HUDEP-2 (cell line): ENCODE data around the gene ATR.
"Not testable (repeated sequence)": the region's sequence is repeated elsewhere in the genome, so short reads cannot be mapped to it uniquely, and the experiment has no call there.

Experiments used
- DNase-seq, 76 experiments: peaks; one replicate each; lab custom pipeline; 2025; ENCODE audit not compliant: unreplicated experiment in 76 of 76; lab: John Stamatoyannopoulos, UW

ATR gene

DNA sequence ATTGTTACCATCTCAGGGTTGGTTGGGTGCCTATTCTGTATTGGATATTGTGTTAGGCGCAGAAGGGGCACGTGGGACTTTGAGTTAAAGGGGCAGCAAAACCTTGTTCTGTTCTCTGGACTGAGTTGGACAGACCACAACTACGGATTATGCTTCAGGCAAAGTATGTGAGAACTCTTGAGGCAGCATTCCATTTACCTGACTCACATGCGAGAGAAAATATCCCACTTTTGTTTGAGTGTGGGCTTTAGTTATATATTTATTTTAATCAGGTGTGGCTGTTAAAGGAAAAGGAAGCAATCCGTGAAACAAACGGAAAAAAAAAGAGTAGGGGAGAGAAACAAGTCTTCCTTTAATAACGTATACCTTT is 17.0 kb upstream of the ATR start:
- DNase-seq = no peak

- no peak for DNase-seq
Measured at GRCh38 chr3:142595141-142595540, 16.6 kb upstream of the ATR start.

DNA sequence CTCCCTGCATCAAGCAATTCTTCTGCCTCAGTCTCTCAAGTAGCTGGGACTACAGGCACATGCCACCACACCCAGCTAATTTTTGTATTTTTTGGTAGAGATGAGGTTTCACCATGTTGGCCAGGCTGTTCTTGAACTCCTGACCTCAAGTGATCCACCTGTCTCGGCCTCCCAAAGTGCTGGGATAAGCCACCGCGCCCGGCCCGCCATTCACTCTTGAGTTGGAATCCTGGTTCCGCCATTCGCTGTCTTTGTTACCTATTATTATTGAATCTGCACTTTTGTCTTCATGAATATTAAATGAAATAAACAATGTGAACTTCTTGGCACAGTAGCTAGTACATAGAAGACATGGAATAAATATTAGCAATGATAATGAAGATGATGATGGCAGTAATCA is 13.7 kb upstream of the ATR start:
- DNase-seq = not testable (repeated sequence)

- no peak for DNase-seq
Measured at GRCh38 chr3:142588703-142589102, 10.2 kb upstream of the ATR start.

GRCh38 chr3:142586803-142587406 is 8.4 kb upstream of the ATR start:
- peak in 38 of 76 experiments; percentile 5 to 67 (median 39) for DNase-seq

DNA sequence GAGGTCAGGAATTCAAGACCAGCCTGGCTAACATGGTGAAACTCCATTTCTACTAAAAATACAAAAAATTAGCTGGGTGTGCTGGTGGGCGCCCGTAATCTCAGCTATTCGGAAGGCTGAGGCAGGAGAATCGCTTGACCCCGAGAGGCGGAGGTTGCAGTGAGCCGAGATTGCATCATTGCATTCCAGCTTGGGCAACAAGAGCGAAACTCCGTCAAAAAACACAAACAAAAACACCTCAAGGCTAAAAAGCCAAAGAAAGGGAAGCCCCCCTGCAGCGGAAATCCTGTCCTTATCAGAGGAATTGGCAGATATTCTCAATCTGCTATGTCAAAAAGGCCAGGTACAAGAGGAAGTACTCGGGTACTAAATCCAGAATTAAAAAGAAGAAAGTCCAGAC is 2.5 kb upstream of the ATR start:
- DNase-seq = not testable (repeated sequence)

DNA sequence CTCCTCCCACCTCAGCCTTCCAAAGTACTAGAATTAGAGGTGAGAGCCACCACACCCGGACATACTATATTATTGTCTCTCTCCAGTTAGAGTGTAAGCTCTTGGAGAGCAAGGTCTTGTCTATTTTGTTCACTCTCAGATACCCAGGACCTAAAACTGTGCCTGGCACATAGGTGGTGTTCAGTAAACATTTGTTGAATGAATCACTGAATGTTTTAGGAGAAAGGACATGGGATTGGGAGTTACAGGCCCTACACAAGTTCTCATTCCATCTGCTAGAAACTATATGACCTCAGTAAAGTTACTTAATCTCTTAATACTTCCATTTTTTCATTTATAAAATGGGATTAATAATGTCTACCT is 1.5 kb upstream of the ATR start:
- no peak for DNase-seq

DNA sequence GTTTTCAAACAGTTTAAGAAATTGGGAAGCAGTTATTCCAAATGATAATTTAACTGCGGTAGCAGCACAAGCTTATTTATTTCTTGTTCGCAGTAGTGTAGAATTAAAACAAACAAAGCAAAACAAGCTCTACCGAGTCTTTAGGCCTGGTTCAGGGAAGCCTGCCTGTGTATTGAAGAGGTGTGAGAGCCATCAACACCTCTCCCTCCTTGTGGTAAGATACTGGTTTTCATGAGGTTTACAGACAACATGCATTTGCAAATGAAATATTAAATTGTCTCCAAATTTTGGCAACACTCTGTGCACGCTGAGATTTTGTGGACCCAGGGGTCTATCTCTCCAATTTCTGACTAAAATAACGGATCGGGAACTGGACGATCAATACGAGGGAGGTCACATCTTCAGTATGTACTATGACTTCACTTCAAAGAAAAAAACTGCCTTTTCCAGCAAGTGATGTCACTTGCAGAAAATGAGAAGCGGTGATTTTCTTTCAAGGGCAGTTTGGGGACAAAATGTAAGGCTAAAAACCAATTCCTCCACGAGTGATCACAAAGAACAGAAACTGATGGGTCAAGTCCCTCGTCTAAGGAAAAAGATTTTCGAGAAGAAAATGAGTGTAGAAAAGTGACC is 721 bp downstream of the ATR start:
- peak in 1 of 76 experiments; percentile 4 for DNase-seq

GRCh38 chr3:142576792-142577191 is 1.7 kb downstream of the ATR start:
- no peak for DNase-seq

DNA sequence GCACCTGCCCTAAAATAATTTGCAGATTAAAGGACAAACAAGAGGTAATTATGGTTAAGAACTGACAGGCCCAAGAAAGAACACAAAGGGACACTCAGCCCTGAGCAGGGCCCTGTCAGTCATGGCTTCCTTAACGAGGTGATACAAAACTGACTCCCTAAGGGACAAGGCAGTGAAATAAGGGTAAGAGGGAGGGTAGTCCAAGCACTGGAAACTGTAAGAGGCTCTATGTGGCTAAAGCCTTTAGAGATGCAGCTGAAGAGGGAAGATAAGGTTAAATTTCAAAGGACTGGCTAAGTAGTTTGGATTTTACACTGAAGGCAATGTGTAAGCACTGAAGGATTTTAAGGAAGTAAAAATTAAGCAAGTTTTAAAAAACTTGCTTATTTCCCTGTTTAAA is 3.9 kb downstream of the ATR start:
- DNase-seq = no peak

- DNase-seq = not testable (repeated sequence)
Measured at GRCh38 chr3:142574223-142574622, 4.3 kb downstream of the ATR start.

- DNase-seq = not testable (repeated sequence)
Measured at GRCh38 chr3:142569422-142569821, 9.1 kb downstream of the ATR start.

- no peak for DNase-seq
Measured at GRCh38 chr3:142568393-142569017, 10.0 kb downstream of the ATR start.

DNA sequence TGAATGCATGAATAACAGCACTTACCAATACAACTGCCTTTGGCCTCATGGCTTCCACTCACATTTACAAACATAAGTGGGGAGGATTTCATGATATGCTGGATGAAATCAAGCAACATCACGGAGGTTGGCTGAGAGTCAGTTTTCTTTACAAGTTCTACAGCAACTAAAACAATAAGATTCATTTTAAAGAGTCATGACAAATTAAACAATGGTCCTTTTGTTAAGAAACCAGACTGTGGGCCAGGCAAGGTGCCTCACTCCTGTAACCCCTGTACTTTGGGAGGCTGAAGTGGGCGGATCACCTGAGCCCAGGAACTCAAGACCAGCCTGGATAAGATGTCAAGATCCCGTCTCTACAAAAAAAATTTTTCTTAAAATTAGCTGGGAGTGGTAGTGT is 12.4 kb downstream of the ATR start:
- DNase-seq = no peak

DNA sequence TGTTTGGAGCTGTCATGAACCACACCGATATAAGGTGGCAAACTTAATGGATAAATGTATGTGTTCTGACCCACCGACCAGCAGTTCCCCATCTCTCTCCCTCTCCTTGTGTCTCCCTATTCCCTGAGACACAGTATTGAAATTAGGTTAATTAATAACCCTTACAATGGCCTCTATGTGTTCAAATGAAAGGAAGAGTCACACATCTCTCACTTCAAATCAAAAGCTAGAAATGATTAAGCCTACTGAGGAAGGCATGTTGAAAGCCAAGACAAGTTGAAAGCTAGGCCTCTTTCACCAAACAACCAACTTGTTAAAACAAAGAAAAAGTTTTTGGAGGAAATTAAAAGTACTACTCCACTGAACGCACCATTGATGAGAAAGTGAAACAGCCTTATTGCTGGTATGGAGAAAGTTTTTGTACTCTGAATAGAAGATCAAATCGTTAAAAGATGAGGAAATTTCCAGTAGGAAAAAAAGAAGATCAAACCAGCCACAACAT is 15.0 kb downstream of the ATR start:
- no peak for DNase-seq

- DNase-seq = no peak
Measured at GRCh38 chr3:142560118-142560517, 18.4 kb downstream of the ATR start.

GRCh38 chr3:142553741-142554140 is 24.8 kb downstream of the ATR start:
- no peak for DNase-seq

GRCh38 chr3:142552579-142552978 is 26.0 kb downstream of the ATR start:
- DNase-seq = not testable (repeated sequence)

- no peak for DNase-seq
Measured at GRCh38 chr3:142549986-142550385, 28.5 kb downstream of the ATR start.

DNA sequence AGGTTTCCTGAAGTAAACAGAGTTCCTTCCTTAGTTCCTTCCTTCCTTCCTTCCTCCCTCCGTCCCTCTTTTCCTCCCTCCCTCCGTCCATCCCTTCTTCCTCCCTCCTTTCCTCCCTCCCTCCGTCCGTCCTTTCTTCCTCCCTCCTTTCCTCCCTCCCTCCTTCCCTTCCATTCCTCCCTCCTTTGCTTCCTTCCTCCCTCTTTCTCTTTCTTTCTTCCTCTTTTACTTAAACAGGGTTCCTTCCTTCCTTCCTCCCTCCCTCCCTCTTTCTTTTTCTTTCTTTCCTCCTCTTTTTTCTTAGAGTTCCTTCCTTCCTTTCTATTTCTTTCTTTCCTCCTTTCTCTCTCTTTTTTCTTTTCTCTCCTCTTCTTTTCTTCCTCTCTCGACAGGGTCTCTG is 35.2 kb downstream of the ATR start:
- DNase-seq = no peak

DNA sequence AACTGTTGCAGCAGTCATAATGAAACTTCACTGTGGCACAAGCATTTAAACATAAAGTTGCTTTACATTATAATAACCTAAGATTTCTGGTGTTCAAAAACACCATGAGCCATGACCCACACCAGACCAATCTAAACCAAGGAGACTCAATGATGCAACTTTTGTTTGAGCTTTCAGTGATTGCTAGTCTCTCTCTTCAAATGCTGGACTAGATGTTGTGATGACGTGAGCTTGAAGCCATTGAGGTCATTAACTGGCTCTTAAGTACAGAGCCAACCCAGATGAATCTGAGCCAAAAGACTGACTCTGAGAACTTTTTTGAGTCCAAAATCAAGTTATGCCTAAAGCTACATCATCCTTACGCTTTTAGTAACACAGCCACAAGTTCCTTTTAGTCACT is 36.5 kb downstream of the ATR start:
- no peak for DNase-seq

DNA sequence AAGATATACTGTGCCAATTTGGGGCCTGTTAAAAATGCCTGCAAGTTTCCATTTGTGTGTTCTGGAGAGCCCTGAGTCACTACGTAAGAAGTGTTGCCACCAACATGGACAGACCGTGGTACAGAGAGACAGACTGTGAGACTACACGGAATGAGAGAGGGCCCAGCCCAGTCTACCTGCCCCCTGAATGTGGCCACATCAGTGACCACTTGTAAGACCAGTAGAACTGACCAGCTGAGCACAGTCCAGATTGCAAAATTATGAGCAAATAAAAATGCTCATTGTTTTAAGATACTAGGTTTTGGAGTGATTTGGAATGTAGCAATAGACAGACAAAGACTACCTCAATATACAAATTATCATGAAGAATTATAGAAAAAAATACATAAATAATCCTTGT is 42.0 kb downstream of the ATR start:
- no peak for DNase-seq
